AG08396 (cell line): ENCODE data around the gene THSD4.
"Not testable (repeated sequence)": the region's sequence is repeated elsewhere in the genome, so short reads cannot be mapped to it uniquely, and the experiment has no call there.

ENCODE experiments used
- DNase-seq: peaks from one replicate; pipeline ENCODE4 v3.0.0; 2012; ENCODE audit warnings: low spot score, mixed read lengths

The THSD4 gene

DNA sequence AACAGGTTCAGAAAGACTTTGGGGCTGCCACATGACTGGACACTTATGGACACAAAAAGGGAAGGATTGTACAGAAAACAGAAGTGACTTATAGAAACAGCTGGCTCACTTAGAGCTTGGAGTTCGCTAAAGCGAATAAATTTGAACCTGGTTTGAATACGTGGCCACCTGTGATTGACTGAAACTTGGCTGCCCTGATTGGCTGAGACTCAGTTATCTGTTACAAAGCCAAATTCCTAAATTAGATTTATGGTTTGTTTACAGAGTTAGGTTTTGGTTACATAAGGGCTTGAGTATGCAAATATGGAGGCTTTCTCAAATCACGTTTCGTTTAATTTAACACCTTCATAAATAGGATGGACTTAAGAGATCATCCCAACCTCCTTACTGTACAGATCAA lies 270.2 kb downstream of the THSD4 start:
- no peak for DNase-seq

DNA sequence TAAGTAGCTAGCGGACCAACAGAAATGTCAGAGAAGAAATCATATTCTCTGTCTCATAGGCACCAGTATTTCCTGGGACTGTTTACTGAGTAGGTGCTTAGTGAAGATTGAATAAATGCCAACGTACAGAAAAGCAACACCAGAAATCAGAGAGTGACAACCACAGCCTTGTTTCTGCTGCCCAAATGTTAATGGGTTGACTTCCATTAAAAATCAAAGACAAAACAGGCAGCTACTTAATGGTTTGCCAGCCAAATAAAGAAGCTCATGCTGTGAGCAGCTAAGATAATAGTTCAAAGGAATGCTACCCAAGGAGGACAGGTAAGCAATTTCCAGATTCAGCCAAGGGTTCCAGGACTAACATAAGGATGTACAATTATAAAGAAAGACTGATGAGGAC lies 270.7 kb downstream of the THSD4 start:
- DNase-seq, result no peak

- no peak for DNase-seq
Measured at GRCh38 chr15:71386448-71387236, 271.4 kb downstream of the THSD4 start.

GRCh38 chr15:71387810-71388209 lies 272.5 kb downstream of the THSD4 start:
- no peak for DNase-seq

- no peak for DNase-seq
Measured at GRCh38 chr15:71390096-71390495, 274.8 kb downstream of the THSD4 start.

- DNase-seq, result no peak
Measured at GRCh38 chr15:71391421-71392088, 276.3 kb downstream of the THSD4 start.

DNA sequence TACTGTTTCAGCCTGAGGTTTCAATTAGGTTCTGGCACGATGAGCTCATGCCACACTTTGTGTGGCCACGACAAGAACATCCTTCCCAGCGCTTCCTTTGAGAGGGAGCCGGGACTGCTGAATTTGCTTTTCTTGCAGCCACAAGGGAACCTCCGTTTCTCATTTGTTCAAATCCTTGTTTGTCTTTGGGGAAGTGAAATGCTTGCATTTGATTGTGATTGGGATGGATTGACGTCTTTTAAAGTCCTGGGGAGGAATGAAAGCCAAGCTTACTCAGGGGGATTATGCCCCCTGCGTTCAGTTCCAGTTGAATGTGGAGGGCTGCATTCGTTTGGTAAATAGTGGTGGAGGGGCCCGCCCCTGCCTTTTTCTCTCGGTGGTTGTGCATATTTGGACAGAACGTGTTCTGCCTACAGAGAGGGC lies 277.6 kb downstream of the THSD4 start:
- DNase-seq, result no peak

DNA sequence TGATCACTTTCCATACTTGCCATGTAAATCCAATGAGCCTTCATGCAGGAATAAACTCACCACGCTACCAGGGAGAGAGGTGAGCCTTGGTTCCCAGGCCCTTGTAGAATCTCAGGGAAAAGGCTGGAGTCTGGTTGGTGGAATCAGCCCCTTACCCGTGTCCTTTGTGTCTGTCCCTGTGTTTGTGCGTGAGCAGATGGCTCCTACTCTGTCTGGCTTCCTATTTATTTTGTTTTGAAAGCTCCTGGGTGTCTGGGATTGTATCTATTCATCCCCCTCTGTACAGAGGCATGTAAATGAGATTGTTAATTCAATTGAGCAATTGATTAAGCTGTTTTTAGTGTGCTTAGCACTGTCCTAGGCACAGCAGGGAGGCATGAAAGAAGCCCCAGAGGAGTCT lies 278.1 kb downstream of the THSD4 start:
- DNase-seq, result no peak

- DNase-seq, result no peak
Measured at GRCh38 chr15:71396536-71397125, 281.4 kb downstream of the THSD4 start.

DNA sequence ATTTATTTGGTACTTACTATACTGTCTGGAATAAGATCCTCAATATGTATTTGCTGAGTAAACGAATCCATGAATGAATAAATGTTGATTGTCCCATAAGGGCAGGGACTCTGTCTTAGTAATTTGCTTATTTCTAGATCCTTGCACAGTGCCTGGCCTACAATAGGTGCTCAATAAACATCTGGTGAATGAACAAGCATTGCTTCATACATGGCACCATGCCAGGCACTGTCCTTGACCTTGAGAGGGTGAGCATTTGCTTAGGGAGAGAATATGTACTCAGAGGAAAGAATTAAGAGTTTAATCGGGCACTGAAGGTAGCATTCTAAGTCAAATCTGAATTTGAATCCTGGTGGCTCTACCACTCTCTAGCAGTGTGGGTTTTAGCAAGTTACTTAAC lies 282.1 kb downstream of the THSD4 start:
- no peak for DNase-seq

DNA sequence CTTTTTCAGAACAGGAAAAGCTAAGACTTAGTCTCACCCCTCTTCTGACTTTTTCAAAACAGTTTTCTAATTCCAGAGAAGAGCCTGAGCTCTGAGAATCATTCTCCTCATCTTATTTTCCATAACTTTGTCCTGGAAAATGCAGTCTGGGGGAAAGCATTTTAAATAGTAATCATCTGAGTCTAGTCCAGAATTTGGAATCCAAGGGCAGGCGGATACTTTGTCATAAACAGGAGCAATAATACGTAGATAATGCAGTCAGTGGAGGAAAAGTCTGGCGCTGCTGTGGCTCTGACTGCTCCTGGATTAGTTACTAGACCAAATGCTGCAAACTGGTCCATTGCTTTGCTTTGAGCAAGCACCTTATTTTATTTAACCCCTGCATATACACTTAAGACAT lies 285.0 kb downstream of the THSD4 start:
- no peak for DNase-seq

DNA sequence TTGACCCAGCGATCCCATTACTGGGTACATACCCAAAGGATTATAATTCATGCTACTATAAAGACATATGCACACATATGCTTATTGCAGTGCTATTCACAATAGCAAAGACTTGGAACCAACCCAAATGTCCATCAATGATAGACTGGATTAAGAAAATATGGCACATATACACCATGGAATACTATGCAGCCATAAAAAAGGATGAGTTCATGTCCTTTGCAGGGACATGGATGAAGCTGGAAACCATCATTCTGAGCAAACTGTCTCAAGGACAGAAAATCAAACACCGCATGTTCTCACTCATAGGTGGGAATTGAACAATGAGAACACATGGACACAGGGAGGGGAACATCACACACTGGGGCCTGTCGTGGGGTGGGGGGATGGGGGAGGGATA lies 286.5 kb downstream of the THSD4 start:
- not testable (repeated sequence) for DNase-seq

DNA sequence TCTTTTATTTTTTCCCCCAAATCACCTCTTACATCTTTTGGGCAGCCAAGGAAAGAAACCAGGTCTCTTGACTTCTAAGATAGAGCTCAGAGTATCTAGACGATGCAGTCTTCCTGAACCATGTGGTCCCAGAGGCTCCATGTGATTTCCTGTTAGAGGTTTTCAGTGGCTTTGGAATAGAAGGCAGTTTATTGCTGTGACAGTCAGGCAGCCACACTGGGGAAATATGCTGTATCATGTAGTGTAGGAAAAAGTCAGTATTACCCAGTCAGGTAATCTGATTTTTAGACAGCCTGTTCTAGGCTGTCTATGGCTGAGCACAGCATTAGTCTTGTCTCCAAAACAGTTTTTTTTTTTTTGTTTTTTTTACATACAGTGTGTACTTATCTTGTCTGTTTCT lies 294.3 kb downstream of the THSD4 start:
- no peak for DNase-seq

DNA sequence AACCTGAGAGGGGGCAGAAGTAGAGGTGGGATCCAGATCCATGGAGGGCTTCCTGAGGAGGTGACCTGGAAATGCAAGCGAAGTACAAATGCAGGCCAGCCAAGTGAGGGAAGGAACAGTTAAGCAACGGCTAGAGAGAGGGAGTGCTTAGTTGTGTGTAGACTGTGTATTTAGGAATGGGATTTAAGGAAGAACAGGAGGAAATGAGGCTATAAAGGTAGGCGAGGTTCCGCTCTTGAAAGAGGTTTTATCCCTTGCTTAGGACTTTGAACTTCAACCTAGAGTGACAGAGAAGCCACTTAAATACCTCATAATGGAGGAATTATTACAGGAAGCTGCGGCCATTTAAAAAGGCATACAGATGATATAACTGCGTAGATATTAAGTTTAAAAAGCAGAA lies 295.1 kb downstream of the THSD4 start:
- DNase-seq, result no peak

- peak; percentile 58 for DNase-seq
Measured at GRCh38 chr15:71411538-71412482, 296.5 kb downstream of the THSD4 start.

GRCh38 chr15:71413419-71413818 lies 298.1 kb downstream of the THSD4 start:
- no peak for DNase-seq

- no peak for DNase-seq
Measured at GRCh38 chr15:71414853-71415252, 299.6 kb downstream of the THSD4 start.

- no peak for DNase-seq
Measured at GRCh38 chr15:71422530-71423259, 307.4 kb downstream of the THSD4 start.

- DNase-seq, result no peak
Measured at GRCh38 chr15:71424765-71425164, 309.5 kb downstream of the THSD4 start.

GRCh38 chr15:71425388-71425787 lies 310.1 kb downstream of the THSD4 start:
- DNase-seq, result no peak

- DNase-seq, result no peak
Measured at GRCh38 chr15:71426792-71427191, 311.5 kb downstream of the THSD4 start.
